ENCODE results near the gene RLN1.
A peak's percentile ranks its signal among the peaks of the same experiment; 100 is the strongest.
"Not testable (repeated sequence)": the region's sequence is repeated elsewhere in the genome, so short reads cannot be mapped to it uniquely, and the experiment has no call there.

RLN1 gene, protein sequence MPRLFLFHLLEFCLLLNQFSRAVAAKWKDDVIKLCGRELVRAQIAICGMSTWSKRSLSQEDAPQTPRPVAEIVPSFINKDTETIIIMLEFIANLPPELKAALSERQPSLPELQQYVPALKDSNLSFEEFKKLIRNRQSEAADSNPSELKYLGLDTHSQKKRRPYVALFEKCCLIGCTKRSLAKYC
- total RNA-seq = 0.52 to 1.2 (median 1.2) reads per million in 3 donors

- H3K4me3 ChIP-seq (ENCODE audit: insufficient read depth, low read depth, low read length, poor library complexity, severe bottlenecking) = not testable (repeated sequence)
These were observed at the start of gene RLN1 for GRCh38 chr9:5338992-5339981. Gene RLN1, minus strand, starts transcription at chr9:5339876. Its CDS starts 130 bp downstream, at chr9:5339746.

DNA sequence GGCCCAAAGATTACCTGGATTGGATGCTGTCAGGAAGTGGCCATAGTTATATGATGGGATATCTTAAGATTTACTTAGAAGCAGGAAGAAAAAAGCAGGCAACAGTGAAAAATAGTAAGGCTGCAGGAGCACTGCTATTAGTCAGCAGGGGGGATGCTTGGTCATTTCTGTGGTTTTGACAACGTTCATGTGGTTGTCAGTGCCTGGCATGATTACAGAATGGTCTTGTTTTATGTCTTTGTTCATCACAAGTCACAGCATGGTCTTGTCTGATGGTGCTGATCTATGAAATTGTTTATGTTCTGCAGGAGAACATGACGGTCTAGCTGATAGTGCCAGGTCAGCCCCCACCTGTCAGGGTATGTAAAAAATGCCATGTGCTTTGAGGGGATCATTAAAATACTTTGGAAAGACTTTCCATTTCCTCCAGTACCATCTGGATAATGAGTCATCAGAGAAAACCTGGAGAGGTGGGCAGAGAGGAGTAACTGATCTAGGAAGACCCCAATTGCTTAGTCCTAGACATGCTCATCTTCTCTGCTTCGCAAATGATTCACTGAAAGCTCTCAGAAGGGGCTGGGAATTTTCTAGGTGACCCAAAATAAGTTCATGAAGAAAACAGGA, 49.5 kb upstream of the RLN1 start:
- Histone ChIP-seq H3K4me1 (ENCODE audit: control insufficient read depth, insufficient read depth, low read length, poor library complexity, severe bottlenecking) (no peaks in the 10 kb centered on the region), H3K27me3 (replicated peaks; ENCODE audit: control insufficient read depth, insufficient read depth, low read length, poor library complexity, severe bottlenecking) (no peaks in the 10 kb centered on the region), H3K36me3 (ENCODE audit: control insufficient read depth, insufficient read depth, low read length) (no peaks in the 10 kb centered on the region), H3K27ac (ENCODE audit: insufficient read depth, low read length, poor library complexity, severe bottlenecking) (no peak overlapping the region), H3K9me3 (ENCODE audit: control insufficient read depth, low read length) (no peaks in the 10 kb centered on the region), H3K4me3 (ENCODE audit: insufficient read depth, low read depth, low read length, poor library complexity, severe bottlenecking) (no peak overlapping the region)
- no peak for DNase-seq

More at GRCh38 chr9:5338992-5339981, at the start of gene RLN1:
- DNase-seq = peak in 1 of 3 donors; percentile 6
- not testable (repeated sequence) for H3K27me3 ChIP-seq (replicated peaks; ENCODE audit: control insufficient read depth, insufficient read depth, low read length, poor library complexity, severe bottlenecking); H3K9me3 ChIP-seq (ENCODE audit: control insufficient read depth, low read length); H3K27ac ChIP-seq (ENCODE audit: insufficient read depth, low read length, poor library complexity, severe bottlenecking); H3K36me3 ChIP-seq (ENCODE audit: control insufficient read depth, insufficient read depth, low read length)
- H3K4me1 ChIP-seq (ENCODE audit: control insufficient read depth, insufficient read depth, low read length, poor library complexity, severe bottlenecking) = peaks cover 21% of the 10 kb centered on the region

GRCh38 chr9:5388026-5388819, 48.5 kb upstream of the RLN1 start:
- H3K9me3 ChIP-seq (ENCODE audit: control insufficient read depth, low read length) = no peaks in the 10 kb centered on the region
- DNase-seq = no peak
- H3K4me3 ChIP-seq (ENCODE audit: insufficient read depth, low read depth, low read length, poor library complexity, severe bottlenecking) = no peak overlapping the region
- H3K27ac ChIP-seq (ENCODE audit: insufficient read depth, low read length, poor library complexity, severe bottlenecking) = no peak overlapping the region
- H3K4me1 ChIP-seq (ENCODE audit: control insufficient read depth, insufficient read depth, low read length, poor library complexity, severe bottlenecking) = no peaks in the 10 kb centered on the region
- H3K36me3 ChIP-seq (ENCODE audit: control insufficient read depth, insufficient read depth, low read length) = no peaks in the 10 kb centered on the region
- H3K27me3 ChIP-seq (replicated peaks; ENCODE audit: control insufficient read depth, insufficient read depth, low read length, poor library complexity, severe bottlenecking) = no peaks in the 10 kb centered on the region

GRCh38 chr9:5384436-5384835, 44.8 kb upstream of the RLN1 start:
- H3K4me1 ChIP-seq (ENCODE audit: control insufficient read depth, insufficient read depth, low read length, poor library complexity, severe bottlenecking) = no peaks in the 10 kb centered on the region
- no peak for DNase-seq
- H3K9me3 ChIP-seq (ENCODE audit: control insufficient read depth, low read length) = no peaks in the 10 kb centered on the region
- no peak overlapping the region for H3K4me3 ChIP-seq (ENCODE audit: insufficient read depth, low read depth, low read length, poor library complexity, severe bottlenecking)
- no peak overlapping the region for H3K27ac ChIP-seq (ENCODE audit: insufficient read depth, low read length, poor library complexity, severe bottlenecking)
- no peaks in the 10 kb centered on the region for H3K36me3 ChIP-seq (ENCODE audit: control insufficient read depth, insufficient read depth, low read length)
- H3K27me3 ChIP-seq (replicated peaks; ENCODE audit: control insufficient read depth, insufficient read depth, low read length, poor library complexity, severe bottlenecking) = no peaks in the 10 kb centered on the region

DNA sequence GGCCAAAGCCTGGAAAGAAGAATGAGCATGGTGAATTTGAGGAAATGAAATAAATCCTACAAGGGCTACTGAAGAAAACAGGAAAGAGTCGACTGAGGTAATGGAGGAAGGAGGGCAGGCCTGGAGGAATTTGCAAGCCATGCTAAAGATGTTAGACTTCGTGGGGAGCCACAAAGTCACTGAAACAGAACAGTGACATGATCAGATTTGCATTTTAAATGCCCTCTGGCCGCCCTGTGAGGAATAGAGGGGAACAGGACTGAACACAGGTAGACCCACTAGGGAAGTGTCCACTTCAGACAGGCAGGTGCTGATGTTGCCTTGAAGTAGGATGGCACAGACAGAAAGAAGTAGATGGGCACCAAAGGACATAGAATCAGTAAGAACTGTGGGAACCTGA, 42.8 kb upstream of the RLN1 start:
- Histone ChIP-seq H3K27ac (ENCODE audit: insufficient read depth, low read length, poor library complexity, severe bottlenecking) (no peak overlapping the region), H3K27me3 (replicated peaks; ENCODE audit: control insufficient read depth, insufficient read depth, low read length, poor library complexity, severe bottlenecking) (no peaks in the 10 kb centered on the region), H3K36me3 (ENCODE audit: control insufficient read depth, insufficient read depth, low read length) (no peaks in the 10 kb centered on the region), H3K9me3 (ENCODE audit: control insufficient read depth, low read length) (no peaks in the 10 kb centered on the region), H3K4me3 (ENCODE audit: insufficient read depth, low read depth, low read length, poor library complexity, severe bottlenecking) (no peak overlapping the region), H3K4me1 (ENCODE audit: control insufficient read depth, insufficient read depth, low read length, poor library complexity, severe bottlenecking) (no peaks in the 10 kb centered on the region)
- no peak for DNase-seq

DNA sequence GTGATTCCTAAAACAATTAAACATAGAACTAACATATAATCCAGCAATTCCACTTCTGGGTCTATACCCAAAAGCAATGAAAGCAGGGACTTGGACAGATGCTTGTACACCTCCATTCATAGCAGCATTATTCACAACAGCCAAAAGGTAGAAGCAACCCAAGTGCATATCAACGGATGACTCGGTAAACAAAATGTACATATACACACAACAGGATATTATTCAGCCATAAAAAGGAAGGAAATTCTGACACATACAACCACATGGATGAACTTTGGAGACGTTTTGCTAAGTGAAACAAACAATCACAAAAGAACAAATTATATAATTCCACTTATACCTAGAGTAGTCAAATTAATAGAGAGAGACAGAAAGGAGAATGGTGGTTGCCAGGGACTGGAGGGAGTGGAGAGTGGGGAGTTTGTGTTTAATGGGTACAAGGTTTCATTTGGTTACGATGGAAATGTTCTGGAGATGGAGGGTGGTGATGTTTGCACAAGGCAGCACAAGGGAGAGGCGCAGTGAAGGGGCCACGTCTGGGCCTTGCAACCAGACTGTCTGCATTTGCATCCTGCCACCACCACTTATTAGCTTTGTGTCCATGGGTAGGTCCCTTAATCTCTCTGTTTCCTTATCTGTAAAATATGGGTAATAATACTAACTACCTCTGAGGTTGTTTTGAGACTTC, 36.3 kb upstream of the RLN1 start:
- Histone ChIP-seq H3K4me1 (ENCODE audit: control insufficient read depth, insufficient read depth, low read length, poor library complexity, severe bottlenecking) (no peaks in the 10 kb centered on the region), H3K9me3 (ENCODE audit: control insufficient read depth, low read length) (no peaks in the 10 kb centered on the region), H3K27me3 (replicated peaks; ENCODE audit: control insufficient read depth, insufficient read depth, low read length, poor library complexity, severe bottlenecking) (no peaks in the 10 kb centered on the region), H3K27ac (ENCODE audit: insufficient read depth, low read length, poor library complexity, severe bottlenecking) (no peak overlapping the region), H3K36me3 (ENCODE audit: control insufficient read depth, insufficient read depth, low read length) (no peaks in the 10 kb centered on the region), H3K4me3 (ENCODE audit: insufficient read depth, low read depth, low read length, poor library complexity, severe bottlenecking) (no peak overlapping the region)
- no peak for DNase-seq

- DNase-seq = no peak
- H3K36me3 ChIP-seq (ENCODE audit: control insufficient read depth, insufficient read depth, low read length) = no peaks in the 10 kb centered on the region
- no peaks in the 10 kb centered on the region for H3K27me3 ChIP-seq (replicated peaks; ENCODE audit: control insufficient read depth, insufficient read depth, low read length, poor library complexity, severe bottlenecking)
- H3K4me1 ChIP-seq (ENCODE audit: control insufficient read depth, insufficient read depth, low read length, poor library complexity, severe bottlenecking) = no peaks in the 10 kb centered on the region
- no peak overlapping the region for H3K4me3 ChIP-seq (ENCODE audit: insufficient read depth, low read depth, low read length, poor library complexity, severe bottlenecking)
- H3K27ac ChIP-seq (ENCODE audit: insufficient read depth, low read length, poor library complexity, severe bottlenecking) = no peak overlapping the region
- no peaks in the 10 kb centered on the region for H3K9me3 ChIP-seq (ENCODE audit: control insufficient read depth, low read length)
These were observed 35.4 kb upstream of the RLN1 start for GRCh38 chr9:5375091-5375490.

GRCh38 chr9:5364294-5365024, 24.8 kb upstream of the RLN1 start:
- Histone ChIP-seq H3K9me3 (ENCODE audit: control insufficient read depth, low read length) (no peaks in the 10 kb centered on the region), H3K36me3 (ENCODE audit: control insufficient read depth, insufficient read depth, low read length) (no peaks in the 10 kb centered on the region), H3K27me3 (replicated peaks; ENCODE audit: control insufficient read depth, insufficient read depth, low read length, poor library complexity, severe bottlenecking) (no peaks in the 10 kb centered on the region), H3K27ac (ENCODE audit: insufficient read depth, low read length, poor library complexity, severe bottlenecking) (no peak overlapping the region), H3K4me3 (ENCODE audit: insufficient read depth, low read depth, low read length, poor library complexity, severe bottlenecking) (no peak overlapping the region), H3K4me1 (ENCODE audit: control insufficient read depth, insufficient read depth, low read length, poor library complexity, severe bottlenecking) (no peaks in the 10 kb centered on the region)
- no peak for DNase-seq
